Right renal pelvis (tissue), 4 donors: ENCODE measurements around the gene SEC11A. TPM values are rescaled to one million over a fixed set of nuclear protein-coding genes. Genes with fewer than 3 reads are reported as not detected.
"Not testable (repeated sequence)": the region's sequence is repeated elsewhere in the genome, so short reads cannot be mapped to it uniquely, and the experiment has no call there.

Experiments
- DNase-seq, 4 donors: peaks; one replicate each; pipeline ENCODE4 v3.0.0-alpha.2; 2013; ENCODE audit warnings: low read depth in 4 of 4, low spot score in 3 of 4, missing footprints in 1 of 4
- polyA plus RNA-seq, 4 donors: library from polyadenylated mRNA; unstranded; fragments of 120-200 nt; gene quantifications; one replicate each; pipeline ENCODE4 v1.2.1, GENCODE V29; 2013; ENCODE audit not compliant: insufficient read length in 4 of 4

The SEC11A gene
- polyA plus RNA-seq, 4 donors, result 265 to 302 (median 296) TPM

DNA sequence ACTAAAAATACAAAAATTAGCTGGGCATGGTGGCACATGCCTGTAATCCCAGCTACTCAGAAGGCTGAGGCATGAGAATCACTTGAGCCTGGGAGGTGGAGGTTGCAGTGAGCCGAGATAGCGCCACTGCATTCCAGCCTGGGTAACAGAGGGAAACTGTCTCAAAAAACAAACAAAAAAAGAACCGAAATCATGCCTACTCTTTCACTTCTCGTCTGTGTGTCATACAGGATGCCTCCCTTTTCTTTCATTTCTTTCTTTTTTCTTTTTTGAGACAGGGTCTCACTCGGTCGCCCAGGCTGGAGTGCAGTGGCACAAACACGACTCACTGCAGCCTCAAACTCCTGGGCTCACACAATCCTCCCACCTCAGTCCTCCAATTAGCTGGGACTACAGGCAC lies 29.5 kb downstream of the SEC11A start:
- not testable (repeated sequence) for DNase-seq

DNA sequence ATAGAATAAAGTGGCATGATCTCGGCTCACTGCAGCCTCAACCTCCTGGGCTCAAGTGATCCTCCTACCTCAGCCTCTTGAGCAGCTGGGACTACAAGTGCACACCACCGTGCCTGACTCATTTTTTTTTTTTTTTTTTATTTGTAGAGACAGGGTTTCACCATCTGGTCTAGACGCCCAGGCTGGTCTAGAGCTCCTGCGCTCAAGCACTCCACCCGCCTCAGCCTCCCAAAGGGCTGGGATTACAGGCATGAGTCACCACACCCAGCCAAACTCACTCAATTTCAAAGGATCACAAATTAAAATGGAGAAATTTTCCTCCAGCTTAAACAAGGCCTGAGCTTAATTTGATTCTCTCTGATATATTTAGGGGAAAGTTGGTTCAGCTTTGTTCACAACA lies 30.6 kb downstream of the SEC11A start:
- no peak for DNase-seq

GRCh38 chr15:84684092-84684491 lies 31.8 kb downstream of the SEC11A start:
- DNase-seq, result no peak

GRCh38 chr15:84681831-84682230 lies 34.1 kb downstream of the SEC11A start:
- no peak for DNase-seq

DNA sequence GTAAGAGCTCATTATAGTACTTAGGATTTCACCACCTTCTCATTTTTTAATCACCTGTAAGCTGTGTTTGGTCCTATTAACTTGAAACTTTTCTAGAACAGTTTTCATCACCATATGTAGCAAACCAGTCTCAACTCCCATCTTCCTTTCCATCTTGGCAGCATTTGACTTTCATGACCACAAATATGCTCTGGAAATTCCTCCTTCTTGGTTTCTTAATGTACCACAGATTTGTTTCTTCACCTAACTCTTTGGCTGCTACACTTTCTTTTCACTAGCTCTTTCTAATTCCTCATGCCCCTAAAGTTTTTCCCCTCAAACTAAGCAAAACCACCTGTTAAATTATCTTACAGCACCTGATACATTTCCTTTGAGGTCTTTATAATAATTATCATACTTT lies 44.7 kb downstream of the SEC11A start:
- DNase-seq, result no peak

DNA sequence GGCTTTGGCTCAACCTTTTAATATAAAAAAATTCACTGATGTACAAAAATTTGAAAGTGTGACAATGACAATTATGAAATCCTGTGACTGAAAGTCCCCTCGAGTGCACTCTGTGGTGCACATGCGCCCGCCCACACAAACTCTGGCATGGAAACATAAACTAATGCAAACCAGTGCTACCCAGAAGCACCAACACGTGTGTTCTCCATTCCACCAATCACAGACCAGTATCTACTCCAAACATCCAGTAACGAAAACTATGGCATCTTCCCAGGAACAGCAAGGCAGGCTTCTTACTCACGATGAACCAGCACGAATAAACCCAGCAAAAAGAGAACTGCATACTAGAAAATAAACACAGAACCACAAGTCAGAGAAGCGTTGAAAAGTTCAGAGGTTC lies 46.2 kb downstream of the SEC11A start:
- no peak for DNase-seq

GRCh38 chr15:84668221-84668982 lies 47.5 kb downstream of the SEC11A start:
- DNase-seq, result no peak

- no peak for DNase-seq
Measured at GRCh38 chr15:84666373-84666772, 49.6 kb downstream of the SEC11A start.

DNA sequence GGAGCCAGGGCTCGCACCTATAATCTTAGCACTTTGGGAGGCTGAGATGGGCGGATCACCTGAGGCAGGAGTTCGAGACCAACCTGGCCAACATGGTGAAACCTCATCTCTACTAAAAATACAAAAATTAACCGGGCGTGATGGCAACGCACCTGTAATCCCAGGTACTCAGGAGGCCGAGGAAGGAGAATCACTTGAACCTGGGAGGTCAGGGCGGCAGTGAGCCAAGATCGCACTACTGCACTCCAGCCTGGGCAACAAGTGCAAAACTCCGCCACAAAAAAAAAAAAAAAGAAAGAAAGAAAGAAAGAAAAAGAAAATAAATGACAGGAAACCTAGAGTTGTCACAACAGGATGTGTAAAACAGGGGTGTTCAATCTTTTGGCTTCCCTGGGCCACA lies 54.9 kb downstream of the SEC11A start:
- no peak for DNase-seq

- DNase-seq, result peak in 1 of 4 donors; percentile 15
Measured at GRCh38 chr15:84659904-84660781, 55.8 kb downstream of the SEC11A start.

GRCh38 chr15:84658788-84659411 lies 57.0 kb downstream of the SEC11A start:
- no peak for DNase-seq

GRCh38 chr15:84658080-84658787 lies 57.7 kb downstream of the SEC11A start, which contains the start of gene NMB:
TSS of gene NMB (minus strand) at chr15:84658199. CDS start at chr15:84658152, 47 bp downstream.
- peak; percentile 61 to 64 (median 64) for DNase-seq

DNA sequence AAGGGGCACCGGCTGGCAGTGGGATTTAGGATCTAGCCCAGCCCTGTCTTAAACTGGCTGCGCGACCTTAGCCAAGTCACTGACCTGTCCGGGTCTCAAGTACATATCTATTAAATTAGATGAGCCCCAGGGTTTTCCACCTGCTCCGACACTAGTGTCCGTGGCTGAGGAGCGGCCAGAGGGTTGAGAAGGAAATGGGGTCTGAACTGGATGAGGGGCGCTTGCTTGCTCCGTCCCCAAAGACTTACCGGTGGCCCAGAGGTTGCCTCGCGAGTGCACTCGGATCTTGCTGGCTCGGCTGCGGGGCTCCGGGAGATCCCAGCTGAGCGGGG lies 58.2 kb downstream of the SEC11A start:
- no peak for DNase-seq

DNA sequence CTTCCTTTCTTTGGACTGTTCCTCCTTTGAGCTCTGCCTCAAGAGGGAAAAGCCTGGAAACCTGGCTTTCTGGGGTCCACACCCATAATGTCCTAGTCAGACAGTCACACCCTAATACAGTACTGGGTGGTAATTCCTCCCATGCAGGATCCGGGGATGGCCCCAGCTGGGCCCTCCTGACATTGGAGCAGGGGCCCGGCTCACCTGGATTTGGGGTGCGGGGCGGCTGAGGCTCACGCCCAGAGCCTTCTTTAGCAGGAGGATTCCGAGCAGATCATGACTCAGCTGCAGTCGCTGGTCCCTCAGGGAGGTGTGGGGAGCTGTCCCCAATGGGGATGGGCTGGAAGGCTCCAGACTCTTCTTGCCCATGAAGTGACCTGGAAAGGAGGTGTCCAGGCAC lies 59.0 kb downstream of the SEC11A start:
- no peak for DNase-seq

DNA sequence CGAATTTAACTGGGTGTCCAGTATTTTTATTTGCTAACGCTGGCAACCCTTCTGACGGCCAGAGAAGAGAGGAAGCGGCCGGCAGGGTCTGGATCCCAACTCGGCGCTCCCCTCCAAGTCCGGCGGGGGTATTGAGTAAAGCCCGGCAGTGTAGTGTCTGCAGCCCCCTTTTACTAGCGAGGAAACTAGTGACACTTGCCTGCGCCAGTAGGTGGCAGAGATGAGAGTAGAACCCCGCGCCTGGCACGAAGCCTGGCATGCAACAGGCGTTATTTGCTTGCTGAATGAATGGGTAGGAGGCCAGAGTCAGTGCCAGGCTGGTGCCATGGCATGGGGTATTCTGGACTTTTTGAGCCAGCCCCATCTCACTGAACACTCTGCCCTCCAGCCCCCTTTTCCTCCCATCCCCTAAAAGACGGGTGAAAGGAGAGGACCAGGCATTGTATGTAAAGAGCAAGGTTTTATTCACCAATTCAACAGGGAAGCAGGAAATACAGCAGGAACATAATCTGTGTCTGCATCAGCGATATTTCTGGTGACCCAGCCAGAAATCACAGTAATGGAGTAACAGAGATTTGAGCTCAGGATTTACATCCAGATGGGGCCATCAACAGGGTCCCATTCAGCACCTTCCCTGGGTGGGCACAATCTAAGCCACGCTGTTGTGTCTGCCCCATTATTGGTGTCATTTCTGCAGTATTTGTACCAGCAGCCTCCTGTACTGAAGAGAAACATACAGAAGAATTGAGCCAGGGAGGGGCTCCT lies 61.1 kb downstream of the SEC11A start:
- DNase-seq, result peak in 2 of 4 donors; percentile 52 to 56

DNA sequence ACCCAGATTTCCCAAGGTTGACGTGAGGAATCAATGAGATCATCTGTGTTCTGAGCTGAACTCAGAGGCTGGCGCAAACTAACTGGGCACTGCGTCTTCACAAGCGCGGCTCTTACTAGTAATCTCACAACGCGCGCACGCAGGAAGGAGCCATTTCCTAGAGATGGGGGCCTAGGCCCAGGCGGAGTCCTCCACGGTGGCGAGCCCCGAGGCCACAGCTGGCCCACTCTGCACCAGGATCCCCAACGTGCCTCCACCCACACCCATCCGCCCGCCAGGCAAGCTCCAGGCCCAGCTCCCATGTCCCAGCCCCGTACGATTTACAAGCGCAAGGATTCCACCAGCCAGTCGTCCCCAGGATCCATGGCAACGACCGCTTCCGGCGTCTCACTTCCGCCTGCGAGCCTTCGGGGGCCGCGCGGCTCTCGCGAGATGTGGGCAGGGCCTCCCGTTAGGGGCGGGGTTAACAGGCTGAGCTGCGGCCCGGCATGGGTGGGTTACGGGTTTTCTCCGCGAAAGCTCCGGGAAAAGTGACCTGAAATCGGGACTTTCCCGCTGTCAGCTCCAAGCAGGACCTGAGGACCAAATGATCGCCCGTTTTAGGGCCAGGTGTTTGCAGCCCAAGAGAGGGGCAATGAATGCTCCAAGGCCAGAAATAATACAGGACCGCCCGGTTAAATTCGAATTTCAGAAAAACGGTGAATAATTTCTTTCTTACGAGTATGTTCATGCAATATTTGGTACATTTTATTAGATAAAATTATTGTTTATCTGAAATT lies 61.8 kb downstream of the SEC11A start, which contains the start of gene WDR73:
TSS of gene WDR73 (minus strand) at position 374 of the 779 bp plus-strand sequence. CDS start at position 365, 9 bp downstream.
- DNase-seq, result peak; percentile 95 to 98 (median 96)

DNA sequence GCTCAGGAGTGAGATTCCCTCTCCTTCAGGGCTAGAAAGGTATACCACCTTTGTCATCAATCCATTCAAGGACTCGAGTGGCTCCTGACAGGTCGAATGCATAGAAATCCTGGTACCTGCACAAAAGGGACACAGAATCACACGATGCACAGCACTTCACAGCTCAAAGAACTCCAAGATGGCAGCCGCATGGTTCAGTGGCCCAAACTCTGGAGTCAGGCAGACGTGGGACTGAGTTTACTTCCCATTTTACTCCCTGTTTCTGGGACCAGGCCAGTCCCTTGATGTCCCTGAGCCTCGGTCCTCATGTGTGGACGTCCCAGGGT lies 62.4 kb downstream of the SEC11A start:
- DNase-seq, result no peak

DNA sequence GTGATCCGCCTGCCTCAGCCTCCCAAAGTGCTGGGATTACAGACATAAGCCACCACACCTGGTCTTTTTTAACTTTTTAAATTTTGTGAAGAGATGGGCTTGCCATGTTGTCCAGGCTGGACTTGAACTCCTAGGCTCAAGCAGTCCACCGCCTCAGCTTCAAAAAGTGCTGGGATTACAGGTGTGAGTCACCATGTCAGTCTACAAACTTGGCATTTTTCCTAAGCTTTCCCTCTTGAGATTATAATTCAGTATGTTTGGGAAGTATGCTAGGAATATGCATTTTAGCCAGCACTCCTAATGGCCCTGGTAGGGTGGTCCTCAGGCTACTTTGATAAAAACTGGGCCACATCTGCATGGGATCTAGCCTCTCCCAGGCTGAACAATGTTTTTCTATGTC lies 66.2 kb downstream of the SEC11A start:
- no peak for DNase-seq

DNA sequence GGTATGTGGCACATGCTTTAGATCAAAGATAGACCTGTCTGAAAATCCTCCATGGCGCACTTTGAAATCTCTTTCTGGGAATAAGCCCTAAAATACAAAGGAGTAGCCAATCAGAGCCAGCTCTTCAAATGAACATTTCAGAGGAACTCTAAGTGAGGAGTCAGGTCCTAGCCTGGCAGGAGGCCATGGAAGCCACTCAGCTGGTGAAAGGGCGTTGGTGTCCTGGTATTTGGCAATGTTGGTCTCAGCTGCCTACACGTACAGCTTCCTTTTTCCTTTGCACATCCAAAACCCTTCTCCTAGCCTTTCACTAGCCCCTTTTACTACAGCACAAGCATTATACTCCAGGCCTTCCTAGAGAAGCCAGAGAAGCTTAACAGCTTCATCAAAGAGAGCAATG lies 67.4 kb downstream of the SEC11A start:
- DNase-seq, result no peak
